CD4-positive, alpha-beta T cell treated with Interferon gamma for 1 hour (primary cell): Measurements from ENCODE around the gene RNF207.

Source experiments
- DNase-seq: peaks from one replicate; pipeline ENCODE4 v3.0.0-alpha.2; 2020

RNF207 gene

GRCh38 chr1:6205849-6206519 is at the start of gene RNF207:
Gene RNF207 (plus strand): TSS chr1:6206119. CDS start chr1:6206536, 417 bp downstream.
- DNase-seq, result peak; percentile 46

GRCh38 chr1:6157132-6157527 is 48.8 kb upstream of the RNF207 start:
- DNase-seq, result no peak

- DNase-seq, result no peak
Measured at GRCh38 chr1:6157528-6158174, 48.3 kb upstream of the RNF207 start.

- no peak for DNase-seq
Measured at GRCh38 chr1:6158181-6158580, 47.7 kb upstream of the RNF207 start.

GRCh38 chr1:6162341-6162740 is 43.6 kb upstream of the RNF207 start:
- DNase-seq, result no peak

GRCh38 chr1:6162773-6163172 is 43.1 kb upstream of the RNF207 start:
- DNase-seq, result no peak

- DNase-seq, result no peak
Measured at GRCh38 chr1:6163191-6163972, 42.5 kb upstream of the RNF207 start.

GRCh38 chr1:6163973-6164617 is 41.8 kb upstream of the RNF207 start:
- DNase-seq, result no peak

- no peak for DNase-seq
Measured at GRCh38 chr1:6165027-6165426, 40.9 kb upstream of the RNF207 start.

GRCh38 chr1:6165441-6165985 is 40.4 kb upstream of the RNF207 start:
- no peak for DNase-seq

- no peak for DNase-seq
Measured at GRCh38 chr1:6166221-6166620, 39.7 kb upstream of the RNF207 start.

GRCh38 chr1:6166655-6167390 is 39.1 kb upstream of the RNF207 start:
- DNase-seq, result no peak

GRCh38 chr1:6167391-6168303 is 38.3 kb upstream of the RNF207 start:
- DNase-seq, result no peak

- no peak for DNase-seq
Measured at GRCh38 chr1:6168947-6169586, 36.9 kb upstream of the RNF207 start.

- no peak for DNase-seq
Measured at GRCh38 chr1:6170116-6170741, 35.7 kb upstream of the RNF207 start.

- DNase-seq, result no peak
Measured at GRCh38 chr1:6170742-6171201, 35.1 kb upstream of the RNF207 start.

GRCh38 chr1:6171548-6172124 is 34.3 kb upstream of the RNF207 start:
- no peak for DNase-seq

GRCh38 chr1:6172549-6172948 is 33.4 kb upstream of the RNF207 start:
- no peak for DNase-seq

GRCh38 chr1:6174621-6175410 is 31.1 kb upstream of the RNF207 start:
- no peak for DNase-seq
